ENCODE measurements around the gene IL18R1. TPM values are rescaled to one million over a fixed set of nuclear protein-coding genes. Genes with fewer than 3 reads are reported as not detected.

The IL18R1 gene
- polyA plus RNA-seq, 1 donor (not counting 4 experiments of a cell fraction or from before 2014, with no cell fraction given) = 1.7 TPM

DNA sequence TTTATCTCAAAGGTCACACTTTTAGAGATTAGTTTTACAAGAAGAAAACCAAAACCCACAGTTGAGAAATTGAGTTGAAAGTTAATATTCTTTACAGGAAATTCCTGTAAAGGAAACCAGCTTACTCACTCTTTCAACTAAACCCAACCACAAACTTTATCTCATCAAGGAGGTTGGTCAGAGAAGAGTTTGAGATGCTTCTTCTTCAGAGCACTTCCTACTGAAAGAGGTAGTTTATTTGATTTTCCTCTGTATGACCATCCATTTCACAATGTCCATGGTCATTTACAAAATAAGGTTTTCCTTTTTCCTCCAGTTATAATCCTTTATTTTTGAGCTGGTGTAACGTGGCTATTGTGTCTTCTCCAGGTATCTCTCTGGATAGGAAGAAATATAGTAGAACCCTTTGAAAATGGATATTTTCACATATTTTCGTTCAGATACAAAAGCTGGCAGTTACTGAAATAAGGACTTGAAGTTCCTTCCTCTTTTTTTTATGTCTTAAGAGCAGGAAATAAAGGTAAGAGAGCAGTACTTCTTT is 62.9 kb downstream of the IL18R1 start:
- H3K27ac ChIP-seq (ENCODE audit: control insufficient read depth, insufficient read depth, low read length) = no peak overlapping the region
- no peaks in the 10 kb centered on the region for H3K4me1 ChIP-seq (ENCODE audit: control insufficient read depth, extremely low read depth, insufficient read depth, low read length)
- H3K9me1 ChIP-seq (ENCODE audit: control insufficient read depth, extremely low read depth, insufficient read depth, low read length) = no peaks in the 10 kb centered on the region
- no peaks in the 10 kb centered on the region for H3K79me2 ChIP-seq (ENCODE audit: control insufficient read depth, insufficient read depth, low read length)
- no peak overlapping the region for H2AFZ ChIP-seq (ENCODE audit: control insufficient read depth, low read length)
- peaks cover 14% of the 10 kb centered on the region for H3K27me3 ChIP-seq (ENCODE audit: control insufficient read depth, extremely low read depth, insufficient read depth, low read length)
- TF ChIP-seq EZH2 (IDR thresholded peaks at IDR 0.05; ENCODE audit: low read length) = no peak
- TF ChIP-seq, protein P1, sequence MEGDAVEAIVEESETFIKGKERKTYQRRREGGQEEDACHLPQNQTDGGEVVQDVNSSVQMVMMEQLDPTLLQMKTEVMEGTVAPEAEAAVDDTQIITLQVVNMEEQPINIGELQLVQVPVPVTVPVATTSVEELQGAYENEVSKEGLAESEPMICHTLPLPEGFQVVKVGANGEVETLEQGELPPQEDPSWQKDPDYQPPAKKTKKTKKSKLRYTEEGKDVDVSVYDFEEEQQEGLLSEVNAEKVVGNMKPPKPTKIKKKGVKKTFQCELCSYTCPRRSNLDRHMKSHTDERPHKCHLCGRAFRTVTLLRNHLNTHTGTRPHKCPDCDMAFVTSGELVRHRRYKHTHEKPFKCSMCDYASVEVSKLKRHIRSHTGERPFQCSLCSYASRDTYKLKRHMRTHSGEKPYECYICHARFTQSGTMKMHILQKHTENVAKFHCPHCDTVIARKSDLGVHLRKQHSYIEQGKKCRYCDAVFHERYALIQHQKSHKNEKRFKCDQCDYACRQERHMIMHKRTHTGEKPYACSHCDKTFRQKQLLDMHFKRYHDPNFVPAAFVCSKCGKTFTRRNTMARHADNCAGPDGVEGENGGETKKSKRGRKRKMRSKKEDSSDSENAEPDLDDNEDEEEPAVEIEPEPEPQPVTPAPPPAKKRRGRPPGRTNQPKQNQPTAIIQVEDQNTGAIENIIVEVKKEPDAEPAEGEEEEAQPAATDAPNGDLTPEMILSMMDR (optimal IDR thresholded peaks at IDR 0.05 in 1 of 3, IDR thresholded peaks at IDR 0.05 in 1 of 3, conservative IDR thresholded peaks at IDR 0.05 in 1 of 3; ENCODE audit: extremely low read depth in 1 of 3, insufficient read depth in 2 of 3, low read length in 3 of 3) = no peak
- H3K4me2 ChIP-seq (ENCODE audit: control insufficient read depth, extremely low read depth, insufficient read depth, low read depth, low read length) = no peak overlapping the region
- no peaks in the 10 kb centered on the region for H3K9me3 ChIP-seq (ENCODE audit: control insufficient read depth, low read depth, low read length)
- H3K4me3 ChIP-seq (ENCODE audit: control insufficient read depth in 2 of 3, extremely low read depth in 1 of 3, insufficient read depth in 2 of 3, low read depth in 1 of 3, low read length in 3 of 3) = no peak overlapping the region
- FAIRE-seq (no peak), DNase-seq (ENCODE audit: low read depth, low spot score) (no peak)
- no peaks in the 10 kb centered on the region for H4K20me1 ChIP-seq (ENCODE audit: control insufficient read depth, extremely low read depth, insufficient read depth, low read length)
- dilution Hi-C loops (cut with MboI; ENCODE audit: extremely low pct_ligation_motif_present, low sequenced_read_pairs) = no loop called here
- no peaks in the 10 kb centered on the region for H3K36me3 ChIP-seq (ENCODE audit: control insufficient read depth in 2 of 2, extremely low read depth in 1 of 2, insufficient read depth in 2 of 2, low read length in 2 of 2)
- H3K9ac ChIP-seq (ENCODE audit: control insufficient read depth, extremely low read depth, insufficient read depth, low read length) = no peak overlapping the region

DNA sequence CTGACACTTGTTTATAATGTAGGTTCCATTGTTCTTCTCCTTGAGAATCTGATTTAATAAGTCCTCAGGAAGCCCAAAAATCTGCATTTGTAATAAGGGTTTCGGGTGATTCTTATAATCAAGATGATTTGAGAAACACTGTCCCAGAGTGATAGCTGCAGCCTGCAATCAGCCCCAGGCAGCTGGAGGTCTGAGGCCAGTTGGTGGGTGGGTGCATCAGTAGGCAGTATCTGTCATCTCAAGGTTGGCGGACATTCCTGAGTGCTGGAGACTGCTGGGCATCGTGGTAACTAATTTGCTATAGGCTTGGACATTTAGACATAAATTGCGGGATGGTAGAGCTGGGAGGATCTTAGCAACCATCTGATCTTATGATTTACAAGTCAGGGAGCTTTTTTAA is 64.7 kb downstream of the IL18R1 start:
- no peaks in the 10 kb centered on the region for H4K20me1 ChIP-seq (ENCODE audit: control insufficient read depth, extremely low read depth, insufficient read depth, low read length)
- no peaks in the 10 kb centered on the region for H3K4me1 ChIP-seq (ENCODE audit: control insufficient read depth, extremely low read depth, insufficient read depth, low read length)
- no peak overlapping the region for H2AFZ ChIP-seq (ENCODE audit: control insufficient read depth, low read length)
- no peaks in the 10 kb centered on the region for H3K36me3 ChIP-seq (ENCODE audit: control insufficient read depth in 2 of 2, extremely low read depth in 1 of 2, insufficient read depth in 2 of 2, low read length in 2 of 2)
- no peaks in the 10 kb centered on the region for H3K9me1 ChIP-seq (ENCODE audit: control insufficient read depth, extremely low read depth, insufficient read depth, low read length)
- H3K79me2 ChIP-seq (ENCODE audit: control insufficient read depth, insufficient read depth, low read length) = no peaks in the 10 kb centered on the region
- H3K9ac ChIP-seq (ENCODE audit: control insufficient read depth, extremely low read depth, insufficient read depth, low read length) = no peak overlapping the region
- H3K4me3 ChIP-seq (ENCODE audit: control insufficient read depth in 2 of 3, extremely low read depth in 1 of 3, insufficient read depth in 2 of 3, low read depth in 1 of 3, low read length in 3 of 3) = no peak overlapping the region
- H3K27ac ChIP-seq (ENCODE audit: control insufficient read depth, insufficient read depth, low read length) = no peak overlapping the region
- H3K4me2 ChIP-seq (ENCODE audit: control insufficient read depth, extremely low read depth, insufficient read depth, low read depth, low read length) = no peak overlapping the region
- H3K9me3 ChIP-seq (ENCODE audit: control insufficient read depth, low read depth, low read length) = no peaks in the 10 kb centered on the region
- peaks cover 14% of the 10 kb centered on the region for H3K27me3 ChIP-seq (ENCODE audit: control insufficient read depth, extremely low read depth, insufficient read depth, low read length)
- FAIRE-seq = no peak
- no peak for TF ChIP-seq EZH2 (IDR thresholded peaks at IDR 0.05; ENCODE audit: low read length)
- TF ChIP-seq, protein P1 (optimal IDR thresholded peaks at IDR 0.05 in 1 of 3, IDR thresholded peaks at IDR 0.05 in 1 of 3, conservative IDR thresholded peaks at IDR 0.05 in 1 of 3; ENCODE audit: extremely low read depth in 1 of 3, insufficient read depth in 2 of 3, low read length in 3 of 3) = no peak
- dilution Hi-C loops (cut with MboI; ENCODE audit: extremely low pct_ligation_motif_present, low sequenced_read_pairs) = no loop called here
- DNase-seq (ENCODE audit: low read depth, low spot score) = no peak
